NT2/D1 (cell line): ENCODE measurements around the gene LMO2.

Experiments used
- DNase-seq: peaks from one replicate; pipeline ENCODE4 v3.0.0-alpha.2; 2011; ENCODE audit warnings: low read depth, low spot score
- H3K27me3 ChIP-seq: 2 replicates; pipeline ENCODE4 v1.6.0; 2011; ENCODE audit warnings: mild to moderate bottlenecking; ENCODE audit not compliant: insufficient read length, insufficient read depth
- H3K36me3 ChIP-seq: 2 replicates; pipeline ENCODE4 v1.6.1; 2011; ENCODE audit warnings: mild to moderate bottlenecking, low read length, mixed read lengths; ENCODE audit not compliant: insufficient read depth, insufficient read length
- H3K4me1 ChIP-seq: 2 replicates; pipeline ENCODE4 v1.5.1; 2011; ENCODE audit not compliant: insufficient read depth, insufficient read length
- H3K4me3 ChIP-seq: 2 replicates; pipeline ENCODE4 v1.5.1; 2011; ENCODE audit warnings: low read depth; ENCODE audit not compliant: insufficient read length
- H3K9ac ChIP-seq: 2 replicates; pipeline ENCODE4 v1.6.0; 2011; ENCODE audit warnings: low read depth; ENCODE audit not compliant: insufficient read length
- H3K9me3 ChIP-seq: 2 replicates; pipeline ENCODE4 v1.5.1; 2011; ENCODE audit warnings: mild to moderate bottlenecking, low read length; ENCODE audit not compliant: insufficient read depth
- SUZ12 ChIP-seq: IDR thresholded peaks from 2 replicates; pipeline ENCODE4 v1.6.1; 2011; ENCODE audit not compliant: insufficient read length, insufficient read depth; ENCODE audit errors: extremely low read depth
- YY1 ChIP-seq: IDR thresholded peaks from 2 replicates; pipeline ENCODE4 v1.6.1; 2011; ENCODE audit not compliant: insufficient read length, insufficient read depth
- ZNF274 ChIP-seq: IDR thresholded peaks from 2 replicates; pipeline ENCODE4 v1.6.1; 2011; ENCODE audit warnings: mild to moderate bottlenecking, low read depth, low read length

Gene LMO2

GRCh38 chr11:33874910-33875490 lies 16.9 kb downstream of the LMO2 start:
- Histone ChIP-seq H3K4me3 (no peak overlapping the region), H3K9ac (no peak overlapping the region), H3K27me3 (peaks cover 22% of the 10 kb centered on the region), H3K36me3 (no peaks in the 10 kb centered on the region), H3K9me3 (no peaks in the 10 kb centered on the region), H3K4me1 (no peaks in the 10 kb centered on the region)
- DNase-seq: no peak
- TF ChIP-seq SUZ12 (no peak), YY1 (no peak), ZNF274 (no peak)

GRCh38 chr11:33874433-33874832 lies 17.4 kb downstream of the LMO2 start:
- peaks cover 25% of the 10 kb centered on the region for H3K27me3 ChIP-seq
- H3K9ac ChIP-seq: no peak overlapping the region
- no peak for TF ChIP-seq SUZ12
- TF ChIP-seq ZNF274: no peak
- TF ChIP-seq YY1: no peak
- no peaks in the 10 kb centered on the region for H3K36me3 ChIP-seq
- H3K4me1 ChIP-seq: no peaks in the 10 kb centered on the region
- DNase-seq: no peak
- no peak overlapping the region for H3K4me3 ChIP-seq
- no peaks in the 10 kb centered on the region for H3K9me3 ChIP-seq

- Histone ChIP-seq H3K4me1 (peaks cover 4% of the 10 kb centered on the region), H3K27me3 (peaks cover 68% of the 10 kb centered on the region), H3K9me3 (no peaks in the 10 kb centered on the region), H3K4me3 (peak overlapping the region; percentile 37), H3K9ac (peak overlapping the region; percentile 46), H3K36me3 (no peaks in the 10 kb centered on the region)
- DNase-seq: no peak
- TF ChIP-seq SUZ12: no peak
- TF ChIP-seq ZNF274: no peak
Measured at GRCh38 chr11:33869481-33870422, 22.1 kb downstream of the LMO2 start.

GRCh38 chr11:33868647-33869461 lies 23.0 kb downstream of the LMO2 start:
- no peaks in the 10 kb centered on the region for H3K36me3 ChIP-seq
- H3K4me3 ChIP-seq: peak overlapping the region; percentile 33
- no peaks in the 10 kb centered on the region for H3K9me3 ChIP-seq
- no peak for DNase-seq
- peaks cover 4% of the 10 kb centered on the region for H3K4me1 ChIP-seq
- H3K9ac ChIP-seq: peak overlapping the region; percentile 32
- H3K27me3 ChIP-seq: peaks cover 69% of the 10 kb centered on the region
- no peak for TF ChIP-seq ZNF274
- no peak for TF ChIP-seq SUZ12
- TF ChIP-seq YY1: no peak

- H3K27me3 ChIP-seq: peaks cover 69% of the 10 kb centered on the region
- TF ChIP-seq ZNF274 (no peak), SUZ12 (peak; percentile 62), YY1 (no peak)
- no peak for DNase-seq
- peaks cover 6% of the 10 kb centered on the region for H3K4me1 ChIP-seq
- no peak overlapping the region for H3K9ac ChIP-seq
- no peaks in the 10 kb centered on the region for H3K36me3 ChIP-seq
- no peaks in the 10 kb centered on the region for H3K9me3 ChIP-seq
- H3K4me3 ChIP-seq: no peak overlapping the region
Measured at GRCh38 chr11:33867996-33868646, 23.8 kb downstream of the LMO2 start.

- no peak for DNase-seq
- H3K4me1 ChIP-seq: peaks cover 6% of the 10 kb centered on the region
- H3K27me3 ChIP-seq: peaks cover 69% of the 10 kb centered on the region
- H3K9me3 ChIP-seq: no peaks in the 10 kb centered on the region
- no peaks in the 10 kb centered on the region for H3K36me3 ChIP-seq
- no peak overlapping the region for H3K9ac ChIP-seq
- no peak overlapping the region for H3K4me3 ChIP-seq
- TF ChIP-seq ZNF274: no peak
- TF ChIP-seq YY1: no peak
Measured at GRCh38 chr11:33867561-33867960, 24.3 kb downstream of the LMO2 start.
